Measurements from ENCODE around the gene GALT.

Gene GALT

GRCh38 chr9:34686231-34686630, 39.8 kb downstream of the GALT start:
- DNase-seq (ENCODE audit: low read depth, low spot score) = no peak
- H3K27me3 ChIP-seq (ENCODE audit: insufficient read depth, insufficient read length) = no peaks in the 10 kb centered on the region
- H3K9me3 ChIP-seq (ENCODE audit: insufficient read depth, low read length) = no peaks in the 10 kb centered on the region
- no peaks in the 10 kb centered on the region for H3K4me1 ChIP-seq (ENCODE audit: insufficient read depth, insufficient read length)
- H3K36me3 ChIP-seq (ENCODE audit: insufficient read depth, insufficient read length, low read length) = peaks cover 3% of the 10 kb centered on the region
- no peak overlapping the region for H3K4me3 ChIP-seq (ENCODE audit: insufficient read length, low read depth)
- H3K9ac ChIP-seq (ENCODE audit: insufficient read length, low read depth) = no peak overlapping the region
- TF ChIP-seq YY1 (IDR thresholded peaks at IDR 0.05; ENCODE audit: insufficient read depth, insufficient read length) (no peak), ZNF274 (IDR thresholded peaks at IDR 0.05; ENCODE audit: low read depth, low read length) (no peak), SUZ12 (IDR thresholded peaks at IDR 0.05; ENCODE audit: extremely low read depth, insufficient read depth, insufficient read length) (no peak)

DNA sequence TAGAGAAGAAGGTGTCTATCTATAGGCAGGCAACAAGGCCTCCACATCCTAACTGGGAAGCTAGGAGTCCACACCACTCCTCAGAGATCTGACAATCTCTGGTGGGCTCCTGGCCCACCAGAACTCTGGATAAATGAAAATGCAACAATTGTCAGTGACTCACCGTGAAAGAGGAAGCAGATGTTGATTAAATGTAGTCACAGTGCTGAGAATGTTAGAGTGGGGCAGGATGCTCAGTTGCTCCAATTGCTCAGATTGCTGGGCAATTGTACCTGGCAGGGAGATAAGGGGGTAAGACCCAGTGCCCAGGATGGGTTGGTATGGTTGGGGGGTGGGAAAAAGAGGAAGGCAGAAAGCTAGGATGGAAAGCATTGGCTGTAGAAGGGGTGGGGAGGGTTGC, 40.3 kb downstream of the GALT start:
- Histone ChIP-seq H3K27me3 (ENCODE audit: insufficient read depth, insufficient read length) (no peaks in the 10 kb centered on the region), H3K9me3 (ENCODE audit: insufficient read depth, low read length) (no peaks in the 10 kb centered on the region), H3K4me3 (ENCODE audit: insufficient read length, low read depth) (no peak overlapping the region), H3K4me1 (ENCODE audit: insufficient read depth, insufficient read length) (no peaks in the 10 kb centered on the region), H3K36me3 (ENCODE audit: insufficient read depth, insufficient read length, low read length) (peaks cover 3% of the 10 kb centered on the region), H3K9ac (ENCODE audit: insufficient read length, low read depth) (no peak overlapping the region)
- TF ChIP-seq SUZ12 (IDR thresholded peaks at IDR 0.05; ENCODE audit: extremely low read depth, insufficient read depth, insufficient read length) (no peak), ZNF274 (IDR thresholded peaks at IDR 0.05; ENCODE audit: low read depth, low read length) (no peak), YY1 (IDR thresholded peaks at IDR 0.05; ENCODE audit: insufficient read depth, insufficient read length) (no peak)
- no peak for DNase-seq (ENCODE audit: low read depth, low spot score)

GRCh38 chr9:34687276-34688030, 41.0 kb downstream of the GALT start:
- DNase-seq (ENCODE audit: low read depth, low spot score) = no peak
- TF ChIP-seq SUZ12 (IDR thresholded peaks at IDR 0.05; ENCODE audit: extremely low read depth, insufficient read depth, insufficient read length) (no peak), YY1 (IDR thresholded peaks at IDR 0.05; ENCODE audit: insufficient read depth, insufficient read length) (no peak), ZNF274 (IDR thresholded peaks at IDR 0.05; ENCODE audit: low read depth, low read length) (no peak)
- no peaks in the 10 kb centered on the region for H3K27me3 ChIP-seq (ENCODE audit: insufficient read depth, insufficient read length)

DNA sequence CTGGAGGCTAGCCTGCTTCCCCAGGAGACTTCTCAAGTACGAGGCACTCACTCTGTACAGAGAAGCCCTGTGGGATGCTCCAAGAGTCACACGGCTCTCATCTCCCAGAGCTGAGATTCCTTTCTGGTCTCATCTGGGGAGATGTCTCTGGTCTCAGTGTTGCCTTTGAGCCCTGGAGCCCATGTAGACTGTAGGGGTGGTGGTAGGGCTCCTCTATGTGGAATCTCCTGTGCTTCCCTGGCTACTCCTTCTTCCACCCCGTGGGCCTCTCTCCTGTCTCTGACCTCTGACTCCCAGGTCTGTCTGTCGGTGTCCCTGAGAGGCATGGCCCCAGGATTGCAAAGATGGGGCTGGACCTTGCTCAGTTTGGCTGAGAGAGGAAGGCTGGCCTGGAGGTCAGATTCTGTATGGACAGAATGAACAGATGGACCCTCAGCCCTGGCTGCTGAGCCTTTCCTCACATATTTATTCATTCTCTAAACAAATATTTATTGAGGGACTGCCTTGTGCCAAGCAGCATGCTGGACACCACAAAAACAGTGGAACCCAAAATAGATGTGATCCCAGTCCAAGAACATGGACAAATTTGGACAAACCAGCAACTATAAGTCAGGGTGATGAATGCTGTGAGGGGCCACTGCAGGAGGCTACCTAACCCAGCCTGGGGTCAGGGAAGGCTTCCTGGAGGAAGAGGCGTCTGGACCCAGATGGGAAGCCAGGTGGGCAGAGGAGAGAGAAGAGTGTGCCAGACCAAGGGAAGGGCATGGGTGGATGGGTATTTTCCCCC, 42.0 kb downstream of the GALT start:
- TF ChIP-seq SUZ12 (IDR thresholded peaks at IDR 0.05; ENCODE audit: extremely low read depth, insufficient read depth, insufficient read length) (no peak), ZNF274 (IDR thresholded peaks at IDR 0.05; ENCODE audit: low read depth, low read length) (no peak), YY1 (IDR thresholded peaks at IDR 0.05; ENCODE audit: insufficient read depth, insufficient read length) (no peak)
- no peaks in the 10 kb centered on the region for H3K27me3 ChIP-seq (ENCODE audit: insufficient read depth, insufficient read length)
- H3K9ac ChIP-seq (ENCODE audit: insufficient read length, low read depth) = no peak overlapping the region
- H3K4me1 ChIP-seq (ENCODE audit: insufficient read depth, insufficient read length) = no peaks in the 10 kb centered on the region
- no peak for DNase-seq (ENCODE audit: low read depth, low spot score)
- H3K4me3 ChIP-seq (ENCODE audit: insufficient read length, low read depth) = no peak overlapping the region
- H3K9me3 ChIP-seq (ENCODE audit: insufficient read depth, low read length) = no peaks in the 10 kb centered on the region
- H3K36me3 ChIP-seq (ENCODE audit: insufficient read depth, insufficient read length, low read length) = no peaks in the 10 kb centered on the region

More at GRCh38 chr9:34687276-34688030, 41.0 kb downstream of the GALT start:
- no peaks in the 10 kb centered on the region for H3K4me1 ChIP-seq (ENCODE audit: insufficient read depth, insufficient read length)
- peaks cover 3% of the 10 kb centered on the region for H3K36me3 ChIP-seq (ENCODE audit: insufficient read depth, insufficient read length, low read length)
- H3K4me3 ChIP-seq (ENCODE audit: insufficient read length, low read depth) = no peak overlapping the region
- no peak overlapping the region for H3K9ac ChIP-seq (ENCODE audit: insufficient read length, low read depth)
- H3K9me3 ChIP-seq (ENCODE audit: insufficient read depth, low read length) = no peaks in the 10 kb centered on the region

DNA sequence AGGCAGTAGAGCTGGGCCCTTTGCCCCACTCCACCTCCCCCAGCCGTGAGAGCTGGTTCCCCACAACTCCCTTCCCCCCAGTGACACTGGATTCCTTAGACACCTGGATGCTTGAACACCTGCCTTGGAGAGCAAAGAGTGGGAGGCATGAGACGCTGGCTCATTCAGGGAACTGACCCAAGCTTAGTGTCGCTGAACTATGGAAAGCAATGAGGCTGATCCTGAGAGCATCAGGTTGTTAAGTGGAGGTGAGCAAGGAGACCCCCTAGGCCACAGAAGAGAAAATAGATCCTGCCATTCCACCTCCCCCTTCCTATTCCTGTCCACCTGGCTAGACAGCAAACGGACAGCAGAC, 42.6 kb downstream of the GALT start:
- H3K27me3 ChIP-seq (ENCODE audit: insufficient read depth, insufficient read length) = no peaks in the 10 kb centered on the region
- no peaks in the 10 kb centered on the region for H3K4me1 ChIP-seq (ENCODE audit: insufficient read depth, insufficient read length)
- no peaks in the 10 kb centered on the region for H3K9me3 ChIP-seq (ENCODE audit: insufficient read depth, low read length)
- TF ChIP-seq ZNF274 (IDR thresholded peaks at IDR 0.05; ENCODE audit: low read depth, low read length) (no peak), SUZ12 (IDR thresholded peaks at IDR 0.05; ENCODE audit: extremely low read depth, insufficient read depth, insufficient read length) (no peak), YY1 (IDR thresholded peaks at IDR 0.05; ENCODE audit: insufficient read depth, insufficient read length) (no peak)
- DNase-seq (ENCODE audit: low read depth, low spot score) = no peak
- H3K9ac ChIP-seq (ENCODE audit: insufficient read length, low read depth) = no peak overlapping the region
- H3K36me3 ChIP-seq (ENCODE audit: insufficient read depth, insufficient read length, low read length) = no peaks in the 10 kb centered on the region
- no peak overlapping the region for H3K4me3 ChIP-seq (ENCODE audit: insufficient read length, low read depth)

DNA sequence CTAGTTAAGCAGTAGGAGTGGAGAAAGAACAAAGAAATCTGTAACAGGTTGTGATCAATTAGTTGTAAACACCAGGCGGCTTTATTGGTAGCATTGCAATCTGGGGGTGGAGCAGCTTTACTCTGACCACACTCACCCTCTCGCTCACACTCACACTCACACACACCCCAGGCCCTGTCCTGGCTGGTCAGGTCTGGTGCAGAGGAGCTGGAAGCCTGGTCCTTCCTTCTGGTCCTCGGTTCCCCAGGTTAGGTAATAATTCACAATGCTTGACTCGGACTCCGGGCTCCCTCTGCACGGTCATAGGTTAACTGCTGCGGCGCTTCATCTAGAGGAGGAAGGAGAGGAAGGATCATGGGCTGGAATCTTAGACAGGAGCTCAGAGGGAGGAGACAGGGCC, 43.0 kb downstream of the GALT start:
- no peaks in the 10 kb centered on the region for H3K27me3 ChIP-seq (ENCODE audit: insufficient read depth, insufficient read length)
- no peak for DNase-seq (ENCODE audit: low read depth, low spot score)
- no peak overlapping the region for H3K4me3 ChIP-seq (ENCODE audit: insufficient read length, low read depth)
- TF ChIP-seq ZNF274 (IDR thresholded peaks at IDR 0.05; ENCODE audit: low read depth, low read length) (no peak), YY1 (IDR thresholded peaks at IDR 0.05; ENCODE audit: insufficient read depth, insufficient read length) (no peak), SUZ12 (IDR thresholded peaks at IDR 0.05; ENCODE audit: extremely low read depth, insufficient read depth, insufficient read length) (no peak)
- H3K4me1 ChIP-seq (ENCODE audit: insufficient read depth, insufficient read length) = no peaks in the 10 kb centered on the region
- no peaks in the 10 kb centered on the region for H3K36me3 ChIP-seq (ENCODE audit: insufficient read depth, insufficient read length, low read length)
- no peak overlapping the region for H3K9ac ChIP-seq (ENCODE audit: insufficient read length, low read depth)
- no peaks in the 10 kb centered on the region for H3K9me3 ChIP-seq (ENCODE audit: insufficient read depth, low read length)

Data from NT2/D1 (cell line).